HEK293T (cell line): ENCODE measurements around the gene GATA1.

ENCODE experiments used
- CTCF ChIA-PET: fragments of 350-600 bp; formaldehyde crosslinking; extraction: SDS; loops from one replicate; lab custom pipeline; 2021; ENCODE audit warnings: antibody characterized with exemption, inconsistent platforms; lab: Yijun Ruan, JAX
- POLR2A ChIA-PET: fragments of 350-600 bp; formaldehyde crosslinking; extraction: SDS; loops from one replicate; lab custom pipeline; 2020; ENCODE audit warnings: antibody characterized with exemption, inconsistent platforms; lab: Yijun Ruan, JAX
- DNase-seq: peaks from one replicate; pipeline ENCODE4 v3.0.0; 2012; ENCODE audit warnings: mixed read lengths; ENCODE audit errors: extremely low spot score
- ARNT ChIP-seq: fragments of 450-650 bp; IDR thresholded peaks from 2 replicates; pipeline ENCODE4 v1.6.1; 2017; ENCODE audit warnings: mild to moderate bottlenecking
- BHLHE40 ChIP-seq: fragments of 450-650 bp; IDR thresholded peaks from 2 replicates; pipeline ENCODE4 v1.6.1; 2016; ENCODE audit warnings: mild to moderate bottlenecking, moderate library complexity, borderline replicate concordance
- CTBP1 ChIP-seq: fragments of 450-650 bp; IDR thresholded peaks from 2 replicates; pipeline ENCODE4 v1.6.1; 2016; ENCODE audit warnings: borderline replicate concordance
- ELF4 ChIP-seq: fragments of 450-650 bp; IDR thresholded peaks from 2 replicates; pipeline ENCODE4 v1.6.1; 2017; ENCODE audit warnings: antibody characterized with exemption
- FOXA1 ChIP-seq: fragments of 450-650 bp; IDR thresholded peaks from 2 replicates; pipeline ENCODE4 v1.6.1; 2016; ENCODE audit warnings: mild to moderate bottlenecking
- FOXK2 ChIP-seq: fragments of 450-650 bp; IDR thresholded peaks from 2 replicates; pipeline ENCODE4 v1.6.1; 2016; ENCODE audit warnings: mild to moderate bottlenecking
- FOXM1 ChIP-seq: fragments of 450-650 bp; IDR thresholded peaks from 2 replicates; pipeline ENCODE4 v1.6.1; 2017; ENCODE audit warnings: mild to moderate bottlenecking, borderline replicate concordance
- HDGF ChIP-seq: fragments of 450-650 bp; IDR thresholded peaks from 2 replicates; pipeline ENCODE4 v1.6.1; 2017; ENCODE audit warnings: antibody characterized with exemption, borderline replicate concordance
- L3MBTL2 ChIP-seq: fragments of 450-650 bp; conservative IDR thresholded peaks from 2 replicates; pipeline ENCODE4 v1.6.1; 2016; ENCODE audit warnings: mild to moderate bottlenecking
- LEF1 ChIP-seq: fragments of 450-650 bp; IDR thresholded peaks from 2 replicates; pipeline ENCODE4 v1.6.1; 2017; ENCODE audit warnings: mild to moderate bottlenecking, borderline replicate concordance
- NFRKB ChIP-seq: fragments of 450-650 bp; IDR thresholded peaks from 2 replicates; pipeline ENCODE4 v1.6.1; 2016; ENCODE audit warnings: mild to moderate bottlenecking, moderate library complexity
- PKNOX1 ChIP-seq: fragments of 450-650 bp; IDR thresholded peaks from 2 replicates; pipeline ENCODE4 v1.6.1; 2016
- SP1 ChIP-seq: fragments of 450-650 bp; IDR thresholded peaks from 2 replicates; pipeline ENCODE4 v1.6.1; 2017
- SUZ12 ChIP-seq: fragments of 450-650 bp; IDR thresholded peaks from 2 replicates; pipeline ENCODE4 v1.6.1; 2016; ENCODE audit warnings: mild to moderate bottlenecking
- TARDBP ChIP-seq: fragments of 450-650 bp; IDR thresholded peaks from 2 replicates; pipeline ENCODE4 v1.6.1; 2016
- ZNF384 ChIP-seq: fragments of 450-650 bp; IDR thresholded peaks from 2 replicates; pipeline ENCODE4 v1.6.1; 2016

The GATA1 gene

GRCh38 chrX:48829016-48829735 lies 42.8 kb downstream of the GATA1 start:
- TF ChIP-seq LEF1 (no peak), FOXM1 (no peak), NFRKB (no peak), ZNF384 (no peak), TARDBP (no peak), SP1 (no peak), FOXA1 (no peak), L3MBTL2 (no peak), ELF4 (no peak), CTBP1 (no peak), BHLHE40 (no peak), FOXK2 (no peak), PKNOX1 (no peak), SUZ12 (no peak), ARNT (no peak)
- no peak for DNase-seq
- ChIA-PET POLR2A (no interaction called here), CTCF (interaction anchor here (0.6 kb wide), 1 partner anchor 61 kb away, joined by 3 read pairs; no protein-coding TSS in a partner anchor)

- ChIA-PET POLR2A (no interaction called here), CTCF (no interaction called here)
- no peak for DNase-seq
- TF ChIP-seq FOXK2 (no peak), TARDBP (no peak), ZNF384 (no peak), ARNT (no peak), HDGF (no peak), SP1 (no peak), NFRKB (no peak), FOXA1 (no peak), SUZ12 (no peak)
These were observed 44.9 kb downstream of the GATA1 start for GRCh38 chrX:48831136-48831908.

- TF ChIP-seq TARDBP: no peak
- TF ChIP-seq ARNT: no peak
- TF ChIP-seq SUZ12: no peak
- no peak for TF ChIP-seq FOXK2
- no peak for TF ChIP-seq LEF1
- TF ChIP-seq BHLHE40: no peak
- no peak for TF ChIP-seq NFRKB
- no peak for TF ChIP-seq SP1
- TF ChIP-seq CTBP1: no peak
- no peak for TF ChIP-seq ZNF384
- TF ChIP-seq ELF4: no peak
- TF ChIP-seq HDGF: no peak
- no peak for TF ChIP-seq L3MBTL2
- TF ChIP-seq FOXA1: no peak
- CTCF ChIA-PET: no interaction called here
- DNase-seq: no peak
- POLR2A ChIA-PET: no interaction called here
These were observed 45.5 kb downstream of the GATA1 start for GRCh38 chrX:48831909-48832291.

- CTCF ChIA-PET: no interaction called here
- no peak for TF ChIP-seq FOXM1
- no peak for TF ChIP-seq TARDBP
- TF ChIP-seq L3MBTL2: no peak
- no peak for TF ChIP-seq PKNOX1
- no peak for TF ChIP-seq FOXK2
- no peak for TF ChIP-seq ELF4
- no peak for TF ChIP-seq SUZ12
- TF ChIP-seq FOXA1: no peak
- no peak for TF ChIP-seq SP1
- no peak for TF ChIP-seq ZNF384
- no peak for TF ChIP-seq BHLHE40
- DNase-seq: no peak
- POLR2A ChIA-PET: interaction anchor here (1.3 to 1.9 kb wide), 2 partner anchors 64 to 138 kb away, joined by 4 to 5 read pairs; partner anchors contain the start of genes PQBP1 and TIMM17B
These were observed 47.2 kb downstream of the GATA1 start for GRCh38 chrX:48833542-48834138.

GRCh38 chrX:48834383-48834709 lies 48.0 kb downstream of the GATA1 start:
- ChIA-PET CTCF (no interaction called here), POLR2A (interaction anchor here (0.9 to 1.9 kb wide), 3 partner anchors 9 to 139 kb away, joined by 3 to 5 read pairs (median 4); partner anchors contain the start of genes PQBP1 and TIMM17B)

More at GRCh38 chrX:48834383-48834709, 48.0 kb downstream of the GATA1 start:
- TF ChIP-seq ELF4 (no peak), PKNOX1 (no peak), SP1 (no peak), L3MBTL2 (no peak), FOXM1 (no peak), FOXA1 (no peak), BHLHE40 (no peak), HDGF (no peak), FOXK2 (no peak), NFRKB (no peak), ZNF384 (no peak), TARDBP (no peak), LEF1 (no peak), SUZ12 (no peak), ARNT (no peak)
- DNase-seq: no peak
